GM13977 (cell line): ENCODE data around the gene GLE1.

Experiments
- DNase-seq: peaks from one replicate; pipeline ENCODE4 v3.0.0; 2012; ENCODE audit warnings: low spot score
- CTCF ChIP-seq: IDR thresholded peaks from 2 replicates; pipeline ENCODE4 v1.5.1; 2012; ENCODE audit warnings: mild to moderate bottlenecking, control low read depth; ENCODE audit not compliant: insufficient read depth; ENCODE audit errors: extremely low read depth, missing control alignments
- in situ Hi-C: fragments of 300-500 bp; cut with MboI; formaldehyde crosslinking; loops from one replicate; pipeline ENCODE4 v1.12.0; 2022; ENCODE audit warnings: low sequenced_read_pairs, low pct_unique_long_range_greater_than_20kb, mixed read lengths, inconsistent platforms; ENCODE audit not compliant: unreplicated experiment

GLE1 gene

GRCh38 chr9:128551657-128552152 lies 47.2 kb downstream of the GLE1 start:
- no peak for DNase-seq
- TF ChIP-seq CTCF = no peak
- in situ Hi-C loops = no loop called here

GRCh38 chr9:128552153-128552743 lies 47.7 kb downstream of the GLE1 start, which contains the start of gene SPTAN1:
Gene SPTAN1, plus strand, starts transcription at chr9:128552587. Its CDS starts 14,154 bp downstream, at chr9:128566741.
- DNase-seq = peak; percentile 100
- TF ChIP-seq CTCF = no peak
- in situ Hi-C loops = no loop called here

GRCh38 chr9:128552744-128553440 lies 48.4 kb downstream of the GLE1 start:
- in situ Hi-C loops = no loop called here
- DNase-seq = no peak
- no peak for TF ChIP-seq CTCF

- TF ChIP-seq CTCF = no peak
- no peak for DNase-seq
- in situ Hi-C loops = no loop called here
These were observed 49.2 kb downstream of the GLE1 start for GRCh38 chr9:128553728-128554127.

- no peak for TF ChIP-seq CTCF
- in situ Hi-C loops = no loop called here
- no peak for DNase-seq
These were observed 49.8 kb downstream of the GLE1 start for GRCh38 chr9:128554155-128554862.

- DNase-seq = no peak
- in situ Hi-C loops = no loop called here
These were observed 50.7 kb downstream of the GLE1 start for GRCh38 chr9:128555180-128555721.

More at GRCh38 chr9:128555180-128555721, 50.7 kb downstream of the GLE1 start:
- TF ChIP-seq CTCF = no peak
